SK-N-SH (cell line): ENCODE results near the gene ATF6B. TPM values are rescaled to one million over a fixed set of nuclear protein-coding genes. Genes with fewer than 3 reads are reported as not detected.

Source experiments
- CTCF ChIA-PET: fragments of 300-600, 350-600 bp; formaldehyde crosslinking; extraction: SDS; loops from one replicate; lab custom pipeline; 2021; lab: Yijun Ruan, JAX
- POLR2A ChIA-PET: fragments of 350-600 bp; sonication (Branson Sonifier 250); formaldehyde crosslinking; extraction: SDS; loops from one replicate; lab custom pipeline; 2020; ENCODE audit warnings: antibody characterized with exemption, inconsistent platforms; lab: Yijun Ruan, JAX
- DNase-seq: peaks from one replicate; pipeline ENCODE4 v3.0.0; 2012
- H2AFZ ChIP-seq: fragments of 200-600 bp; sonication (generic); 2 replicates; pipeline ENCODE4 v1.8.1; 2016; ENCODE audit warnings: antibody characterized with exemption, mild to moderate bottlenecking, low read depth
- H3F3A ChIP-seq: fragments of 200-600 bp; sonication (generic); replicated peaks from 2 replicates; pipeline ENCODE3; 2016; ENCODE audit warnings: antibody characterized with exemption, mild to moderate bottlenecking; ENCODE audit not compliant: insufficient read depth
- H3K27ac ChIP-seq, 2 experiments: fragments of 200-500 bp in 1 of 2; fragments of 200-600 bp in 1 of 2; sonication (Bioruptor generic) in 1 of 2; sonication (generic), shearing (Covaris generic) in 1 of 2; 2 replicates each; pipeline versions ENCODE4 v1.5.1 to v1.6.1; 2014 to 2016; ENCODE audit warnings: low read depth in 2 of 2, inconsistent platforms in 1 of 2, low read length in 1 of 2, mild to moderate bottlenecking in 1 of 2, mixed read lengths in 1 of 2
- H3K27me3 ChIP-seq: fragments of 200-600 bp; sonication (generic), shearing (Covaris generic); 2 replicates; pipeline ENCODE4 v1.6.1; 2016; ENCODE audit warnings: mixed run types; ENCODE audit not compliant: insufficient read depth
- H3K36me3 ChIP-seq, 2 experiments: fragments of 200-500 bp in 1 of 2; fragments of 200-600 bp in 1 of 2; sonication (Bioruptor generic) in 1 of 2; sonication (generic) in 1 of 2; replicated peaks in 1 of 2; 2 replicates each; pipeline versions ENCODE3 to v1.5.1; 2014 to 2016; ENCODE audit warnings: low read length in 1 of 2, mild to moderate bottlenecking in 1 of 2; ENCODE audit not compliant: insufficient read depth in 2 of 2, control insufficient read depth in 1 of 2
- H3K4me1 ChIP-seq, 2 experiments: fragments of 200-500 bp in 1 of 2; fragments of 200-600 bp in 1 of 2; sonication (Bioruptor generic) in 1 of 2; sonication (generic), shearing (Covaris generic) in 1 of 2; 2 replicates each; pipeline versions ENCODE4 v1.5.1 to v1.6.1; 2014 to 2016; ENCODE audit warnings: low read depth in 1 of 2, low read length in 1 of 2, mixed run types in 1 of 2; ENCODE audit not compliant: insufficient read depth in 2 of 2, control insufficient read depth in 1 of 2
- H3K4me2 ChIP-seq: fragments of 200-600 bp; sonication (generic), shearing (Covaris generic); 2 replicates; pipeline ENCODE4 v1.6.1; 2017; ENCODE audit warnings: mixed run types
- H3K4me3 ChIP-seq, 2 experiments: fragments of 200-500 bp in 1 of 2; fragments of 200-600 bp in 1 of 2; sonication (Bioruptor generic) in 1 of 2; sonication (generic), shearing (Covaris generic) in 1 of 2; 2 replicates each; pipeline versions ENCODE4 v1.5.1 to v1.8.1; 2014 to 2016; ENCODE audit warnings: low read depth in 2 of 2, inconsistent platforms in 1 of 2, low read length in 1 of 2, mild to moderate bottlenecking in 1 of 2, mixed read lengths in 1 of 2, moderate library complexity in 1 of 2
- H3K79me2 ChIP-seq: fragments of 200-600 bp; sonication (generic); 2 replicates; pipeline ENCODE4 v1.8.1; 2017; ENCODE audit warnings: mild to moderate bottlenecking; ENCODE audit not compliant: insufficient read depth
- H3K9ac ChIP-seq: fragments of 200-600 bp; sonication (generic); 2 replicates; pipeline ENCODE4 v1.6.1; 2017; ENCODE audit warnings: mixed run types
- H3K9me2 ChIP-seq: fragments of 200-600 bp; sonication (generic); 2 replicates; pipeline ENCODE4 v1.6.1; 2017; ENCODE audit warnings: mixed run types
- H3K9me3 ChIP-seq: fragments of 200-600 bp; sonication (generic); 2 replicates; pipeline ENCODE4 v1.6.1; 2017; ENCODE audit warnings: mixed run types, mild to moderate bottlenecking, moderate library complexity
- H4K20me1 ChIP-seq: fragments of 200-600 bp; sonication (generic); 2 replicates; pipeline ENCODE4 v1.6.1; 2017; ENCODE audit warnings: mild to moderate bottlenecking, mixed run types; ENCODE audit not compliant: insufficient read depth
- FOSL2 ChIP-seq: IDR thresholded peaks from 2 replicates; pipeline ENCODE4 v1.4.0; 2012; ENCODE audit warnings: low read depth, mild to moderate bottlenecking, moderate library complexity, borderline replicate concordance
- FOXJ3 ChIP-seq: sonication (generic); formaldehyde crosslinking; IDR thresholded peaks from 2 replicates; pipeline ENCODE4 v1.5.1; 2020; ENCODE audit warnings: mild to moderate bottlenecking, missing genetic modification reagents
- FOXM1 ChIP-seq: IDR thresholded peaks from 2 replicates; pipeline ENCODE4 v1.4.0; 2012; ENCODE audit warnings: low read depth, mild to moderate bottlenecking
- RFX5 ChIP-seq: IDR thresholded peaks from 2 replicates; pipeline ENCODE4 v1.6.1; 2012; ENCODE audit warnings: mild to moderate bottlenecking, improper control_type of control experiment, low read length
- SIN3A ChIP-seq: IDR thresholded peaks from 2 replicates; pipeline ENCODE4 v1.6.1; 2012; ENCODE audit warnings: low read depth, mild to moderate bottlenecking, low read length, moderate library complexity, borderline replicate concordance
- SMC3 ChIP-seq: IDR thresholded peaks from 2 replicates; pipeline ENCODE4 v1.6.1; 2012; ENCODE audit warnings: low read depth, low read length, improper control_type of control experiment
- TCF12 ChIP-seq: IDR thresholded peaks from 2 replicates; pipeline ENCODE4 v1.4.0; 2012
- whole genome bisulfite sequencing: methylation state at CpG from one replicate; pipeline ENCODE4 v1.1.6; 2017; ENCODE audit warnings: low lambda C conversion rate; 5-methylcytosine and 5-hydroxymethylcytosine counted together
- polyA plus RNA-seq, 3 experiments: library from polyadenylated mRNA; depleted of rRNA; stranded (reverse); fragments of >200 nt; gene quantifications; 2 replicates each; pipeline ENCODE4 v1.2.3, GENCODE V29; 2012
- TF ChIP-seq, protein P1 (sequence below): IDR thresholded peaks from 2 replicates; pipeline ENCODE4 v1.4.0; 2012; ENCODE audit warnings: low read depth, borderline replicate concordance
- TF ChIP-seq, protein P2 (sequence below): IDR thresholded peaks from 2 replicates; pipeline ENCODE4; 2012
- TF ChIP-seq, protein P3 (sequence below): IDR thresholded peaks from 2 replicates; pipeline ENCODE4 v1.4.0; 2012; ENCODE audit warnings: low read depth
- TF ChIP-seq, protein P4 (sequence below): fragments of 200-600 bp; sonication (generic); IDR thresholded peaks from 2 replicates; pipeline ENCODE4 v1.6.1; 2017; ENCODE audit warnings: antibody characterized with exemption, mild to moderate bottlenecking, moderate library complexity

Gene ATF6B
- polyA plus RNA-seq, 1 of the 3 experiments (the other 2 are of a cell fraction) = 61.3 TPM

DNA sequence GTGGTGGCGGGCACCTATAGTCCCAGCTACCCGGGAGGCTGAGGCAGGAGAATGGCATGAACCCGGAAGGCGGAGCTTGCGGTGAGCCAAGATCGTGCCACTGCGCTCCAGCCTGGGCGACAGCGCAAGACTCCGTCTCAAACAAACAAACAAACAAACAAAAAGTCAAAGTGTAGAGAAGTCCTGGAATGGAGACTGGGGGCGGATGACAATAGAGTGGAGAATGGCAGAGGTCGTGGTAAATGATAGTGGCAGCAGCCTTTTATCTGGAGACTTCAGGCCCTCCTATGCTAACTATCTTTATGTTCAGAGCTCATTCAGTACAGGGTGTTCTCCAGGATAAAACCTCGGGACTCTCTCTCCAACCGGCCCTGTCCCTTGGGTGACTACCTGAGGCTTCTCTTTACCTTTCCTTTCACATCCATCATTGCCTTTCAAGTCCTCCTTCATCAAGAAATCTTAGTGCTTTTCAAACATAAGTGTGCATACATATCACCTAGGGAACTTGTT is 3.4 kb upstream of the ATF6B start:
- H3K36me3 ChIP-seq = peaks cover 0 to 1% of the 10 kb centered on the region in 2 experiments
- H3K27ac ChIP-seq = no peak overlapping the region
- H3K4me3 ChIP-seq = no peak overlapping the region
- peaks cover 25% of the 10 kb centered on the region; the same call in 1 of the 2 replicates for H3K79me2 ChIP-seq
- H3K9me3 ChIP-seq = no peaks in the 10 kb centered on the region
- WGBS = 97% methylated on average over 14 of the region's 14 CpGs
- ChIA-PET POLR2A (no interaction called here), CTCF (interaction anchor here (6.2 kb wide), 1 partner anchor 14 kb away, joined by 43 read pairs; no protein-coding TSS in a partner anchor)
- no peaks in the 10 kb centered on the region for H4K20me1 ChIP-seq
- no peak overlapping the region for H3K4me2 ChIP-seq
- TF ChIP-seq SMC3 (no peak), RFX5 (no peak), FOSL2 (no peak), FOXM1 (no peak), FOXJ3 (CRISPR knock-in tag) (no peak), TCF12 (no peak), SIN3A (no peak)
- TF ChIP-seq, protein P1, sequence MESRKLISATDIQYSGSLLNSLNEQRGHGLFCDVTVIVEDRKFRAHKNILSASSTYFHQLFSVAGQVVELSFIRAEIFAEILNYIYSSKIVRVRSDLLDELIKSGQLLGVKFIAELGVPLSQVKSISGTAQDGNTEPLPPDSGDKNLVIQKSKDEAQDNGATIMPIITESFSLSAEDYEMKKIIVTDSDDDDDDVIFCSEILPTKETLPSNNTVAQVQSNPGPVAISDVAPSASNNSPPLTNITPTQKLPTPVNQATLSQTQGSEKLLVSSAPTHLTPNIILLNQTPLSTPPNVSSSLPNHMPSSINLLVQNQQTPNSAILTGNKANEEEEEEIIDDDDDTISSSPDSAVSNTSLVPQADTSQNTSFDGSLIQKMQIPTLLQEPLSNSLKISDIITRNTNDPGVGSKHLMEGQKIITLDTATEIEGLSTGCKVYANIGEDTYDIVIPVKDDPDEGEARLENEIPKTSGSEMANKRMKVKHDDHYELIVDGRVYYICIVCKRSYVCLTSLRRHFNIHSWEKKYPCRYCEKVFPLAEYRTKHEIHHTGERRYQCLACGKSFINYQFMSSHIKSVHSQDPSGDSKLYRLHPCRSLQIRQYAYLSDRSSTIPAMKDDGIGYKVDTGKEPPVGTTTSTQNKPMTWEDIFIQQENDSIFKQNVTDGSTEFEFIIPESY = no peak
- TF ChIP-seq, protein P2, sequence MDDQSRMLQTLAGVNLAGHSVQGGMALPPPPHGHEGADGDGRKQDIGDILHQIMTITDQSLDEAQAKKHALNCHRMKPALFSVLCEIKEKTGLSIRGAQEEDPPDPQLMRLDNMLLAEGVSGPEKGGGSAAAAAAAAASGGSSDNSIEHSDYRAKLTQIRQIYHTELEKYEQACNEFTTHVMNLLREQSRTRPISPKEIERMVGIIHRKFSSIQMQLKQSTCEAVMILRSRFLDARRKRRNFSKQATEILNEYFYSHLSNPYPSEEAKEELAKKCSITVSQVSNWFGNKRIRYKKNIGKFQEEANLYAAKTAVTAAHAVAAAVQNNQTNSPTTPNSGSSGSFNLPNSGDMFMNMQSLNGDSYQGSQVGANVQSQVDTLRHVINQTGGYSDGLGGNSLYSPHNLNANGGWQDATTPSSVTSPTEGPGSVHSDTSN = no peak
- TF ChIP-seq, protein P3, sequence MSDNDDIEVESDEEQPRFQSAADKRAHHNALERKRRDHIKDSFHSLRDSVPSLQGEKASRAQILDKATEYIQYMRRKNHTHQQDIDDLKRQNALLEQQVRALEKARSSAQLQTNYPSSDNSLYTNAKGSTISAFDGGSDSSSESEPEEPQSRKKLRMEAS = no peak
- TF ChIP-seq, protein P4, sequence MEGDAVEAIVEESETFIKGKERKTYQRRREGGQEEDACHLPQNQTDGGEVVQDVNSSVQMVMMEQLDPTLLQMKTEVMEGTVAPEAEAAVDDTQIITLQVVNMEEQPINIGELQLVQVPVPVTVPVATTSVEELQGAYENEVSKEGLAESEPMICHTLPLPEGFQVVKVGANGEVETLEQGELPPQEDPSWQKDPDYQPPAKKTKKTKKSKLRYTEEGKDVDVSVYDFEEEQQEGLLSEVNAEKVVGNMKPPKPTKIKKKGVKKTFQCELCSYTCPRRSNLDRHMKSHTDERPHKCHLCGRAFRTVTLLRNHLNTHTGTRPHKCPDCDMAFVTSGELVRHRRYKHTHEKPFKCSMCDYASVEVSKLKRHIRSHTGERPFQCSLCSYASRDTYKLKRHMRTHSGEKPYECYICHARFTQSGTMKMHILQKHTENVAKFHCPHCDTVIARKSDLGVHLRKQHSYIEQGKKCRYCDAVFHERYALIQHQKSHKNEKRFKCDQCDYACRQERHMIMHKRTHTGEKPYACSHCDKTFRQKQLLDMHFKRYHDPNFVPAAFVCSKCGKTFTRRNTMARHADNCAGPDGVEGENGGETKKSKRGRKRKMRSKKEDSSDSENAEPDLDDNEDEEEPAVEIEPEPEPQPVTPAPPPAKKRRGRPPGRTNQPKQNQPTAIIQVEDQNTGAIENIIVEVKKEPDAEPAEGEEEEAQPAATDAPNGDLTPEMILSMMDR = no peak
- H3F3A ChIP-seq = peaks cover 5% of the 10 kb centered on the region
- H3K9me2 ChIP-seq = no peaks in the 10 kb centered on the region
- H2AFZ ChIP-seq = no peak overlapping the region
- H3K9ac ChIP-seq = no peak overlapping the region
- DNase-seq = no peak
- no peaks in the 10 kb centered on the region for H3K27me3 ChIP-seq
- peaks cover 17 to 22% of the 10 kb centered on the region in 2 experiments; a peak in 3 of 4 replicates for H3K4me1 ChIP-seq
